ENCODE measurements around the gene SALL1.

- TF ChIP-seq CTCF (IDR thresholded peaks at IDR 0.05) (no peak), POLR2A (IDR thresholded peaks at IDR 0.05) (no peak)
Observed at GRCh38 chr16:51121850-51122249, 29.2 kb downstream of the SALL1 start.

All from uterus (tissue), 2 donors.